ENCODE data around the gene SMCR8. TPM values are rescaled to one million over a fixed set of nuclear protein-coding genes. Genes with fewer than 3 reads are reported as not detected.

Gene SMCR8
- total and polyA plus RNA-seq, 9 of the 15 experiments (the other 6 are each of a cell fraction or from before 2014, with no cell fraction given), result 0.25 to 8.8 (median 4.9) TPM

DNA sequence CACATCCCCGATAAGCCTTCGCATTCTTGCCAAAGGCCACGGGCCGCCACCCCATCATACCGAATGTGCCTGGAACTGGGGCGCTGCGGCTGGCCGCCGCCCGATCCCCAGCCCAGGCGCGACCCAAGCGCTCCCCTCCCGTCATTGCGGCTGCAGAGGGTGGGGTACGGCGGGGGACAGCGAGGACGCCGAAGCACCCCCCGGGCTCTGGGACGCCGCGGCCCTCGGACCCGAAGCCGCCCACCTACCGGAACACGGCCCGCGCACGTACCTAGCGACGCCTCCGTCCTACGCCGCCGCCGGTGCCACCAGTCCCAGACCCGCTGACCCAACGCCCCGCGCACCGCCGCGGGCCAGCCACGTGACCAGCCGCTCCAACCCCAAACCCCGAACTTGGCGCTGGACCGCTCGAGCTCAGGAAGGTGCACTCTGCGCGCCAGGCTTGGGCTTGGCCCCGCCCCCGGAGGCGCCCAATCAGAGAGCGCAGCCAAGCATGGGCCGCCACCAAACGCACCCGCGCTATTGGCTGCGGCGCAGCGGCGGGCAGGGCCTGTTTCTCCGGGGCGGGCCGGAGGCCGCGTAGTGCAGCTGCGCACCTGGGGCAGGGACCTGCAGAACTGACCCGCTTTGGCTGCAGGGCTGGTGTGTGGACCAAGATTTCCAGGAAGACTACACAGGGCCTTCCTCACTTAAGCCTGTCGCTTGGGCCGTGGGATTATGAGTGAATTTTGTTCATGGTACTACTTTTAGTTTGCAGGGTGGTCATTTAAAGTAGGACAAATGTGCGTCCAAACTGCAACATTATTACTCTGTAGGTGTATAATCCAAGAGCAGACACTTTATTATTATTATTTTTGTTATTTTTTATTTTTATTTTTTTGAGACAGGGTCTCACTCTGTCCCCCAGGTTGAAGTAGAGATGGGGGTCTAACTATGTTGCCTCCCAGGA lies 48.3 kb downstream of the SMCR8 start, which contains the start of gene SHMT1 (continued):
- TF ChIP-seq, protein P1, sequence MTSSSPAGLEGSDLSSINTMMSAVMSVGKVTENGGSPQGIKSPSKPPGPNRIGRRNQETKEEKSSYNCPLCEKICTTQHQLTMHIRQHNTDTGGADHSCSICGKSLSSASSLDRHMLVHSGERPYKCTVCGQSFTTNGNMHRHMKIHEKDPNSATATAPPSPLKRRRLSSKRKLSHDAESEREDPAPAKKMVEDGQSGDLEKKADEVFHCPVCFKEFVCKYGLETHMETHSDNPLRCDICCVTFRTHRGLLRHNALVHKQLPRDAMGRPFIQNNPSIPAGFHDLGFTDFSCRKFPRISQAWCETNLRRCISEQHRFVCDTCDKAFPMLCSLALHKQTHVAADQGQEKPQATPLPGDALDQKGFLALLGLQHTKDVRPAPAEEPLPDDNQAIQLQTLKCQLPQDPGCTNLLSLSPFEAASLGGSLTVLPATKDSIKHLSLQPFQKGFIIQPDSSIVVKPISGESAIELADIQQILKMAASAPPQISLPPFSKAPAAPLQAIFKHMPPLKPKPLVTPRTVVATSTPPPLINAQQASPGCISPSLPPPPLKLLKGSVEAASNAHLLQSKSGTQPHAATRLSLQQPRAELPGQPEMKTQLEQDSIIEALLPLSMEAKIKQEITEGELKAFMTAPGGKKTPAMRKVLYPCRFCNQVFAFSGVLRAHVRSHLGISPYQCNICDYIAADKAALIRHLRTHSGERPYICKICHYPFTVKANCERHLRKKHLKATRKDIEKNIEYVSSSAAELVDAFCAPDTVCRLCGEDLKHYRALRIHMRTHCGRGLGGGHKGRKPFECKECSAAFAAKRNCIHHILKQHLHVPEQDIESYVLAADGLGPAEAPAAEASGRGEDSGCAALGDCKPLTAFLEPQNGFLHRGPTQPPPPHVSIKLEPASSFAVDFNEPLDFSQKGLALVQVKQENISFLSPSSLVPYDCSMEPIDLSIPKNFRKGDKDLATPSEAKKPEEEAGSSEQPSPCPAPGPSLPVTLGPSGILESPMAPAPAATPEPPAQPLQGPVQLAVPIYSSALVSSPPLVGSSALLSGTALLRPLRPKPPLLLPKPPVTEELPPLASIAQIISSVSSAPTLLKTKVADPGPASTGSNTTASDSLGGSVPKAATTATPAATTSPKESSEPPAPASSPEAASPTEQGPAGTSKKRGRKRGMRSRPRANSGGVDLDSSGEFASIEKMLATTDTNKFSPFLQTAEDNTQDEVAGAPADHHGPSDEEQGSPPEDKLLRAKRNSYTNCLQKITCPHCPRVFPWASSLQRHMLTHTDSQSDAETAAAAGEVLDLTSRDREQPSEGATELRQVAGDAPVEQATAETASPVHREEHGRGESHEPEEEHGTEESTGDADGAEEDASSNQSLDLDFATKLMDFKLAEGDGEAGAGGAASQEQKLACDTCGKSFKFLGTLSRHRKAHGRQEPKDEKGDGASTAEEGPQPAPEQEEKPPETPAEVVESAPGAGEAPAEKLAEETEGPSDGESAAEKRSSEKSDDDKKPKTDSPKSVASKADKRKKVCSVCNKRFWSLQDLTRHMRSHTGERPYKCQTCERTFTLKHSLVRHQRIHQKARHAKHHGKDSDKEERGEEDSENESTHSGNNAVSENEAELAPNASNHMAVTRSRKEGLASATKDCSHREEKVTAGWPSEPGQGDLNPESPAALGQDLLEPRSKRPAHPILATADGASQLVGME (CRISPR knock-in tag; IDR thresholded peaks at IDR 0.05), result no peak
- TF ChIP-seq, protein P2, sequence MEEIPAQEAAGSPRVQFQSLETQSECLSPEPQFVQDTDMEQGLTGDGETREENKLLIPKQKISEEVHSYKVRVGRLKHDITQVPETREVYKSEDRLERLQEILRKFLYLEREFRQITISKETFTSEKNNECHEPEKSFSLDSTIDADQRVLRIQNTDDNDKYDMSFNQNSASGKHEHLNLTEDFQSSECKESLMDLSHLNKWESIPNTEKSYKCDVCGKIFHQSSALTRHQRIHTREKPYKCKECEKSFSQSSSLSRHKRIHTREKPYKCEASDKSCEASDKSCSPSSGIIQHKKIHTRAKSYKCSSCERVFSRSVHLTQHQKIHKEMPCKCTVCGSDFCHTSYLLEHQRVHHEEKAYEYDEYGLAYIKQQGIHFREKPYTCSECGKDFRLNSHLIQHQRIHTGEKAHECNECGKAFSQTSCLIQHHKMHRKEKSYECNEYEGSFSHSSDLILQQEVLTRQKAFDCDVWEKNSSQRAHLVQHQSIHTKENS (CRISPR knock-in tag; IDR thresholded peaks at IDR 0.05), result no peak
- TF ChIP-seq, protein P3, sequence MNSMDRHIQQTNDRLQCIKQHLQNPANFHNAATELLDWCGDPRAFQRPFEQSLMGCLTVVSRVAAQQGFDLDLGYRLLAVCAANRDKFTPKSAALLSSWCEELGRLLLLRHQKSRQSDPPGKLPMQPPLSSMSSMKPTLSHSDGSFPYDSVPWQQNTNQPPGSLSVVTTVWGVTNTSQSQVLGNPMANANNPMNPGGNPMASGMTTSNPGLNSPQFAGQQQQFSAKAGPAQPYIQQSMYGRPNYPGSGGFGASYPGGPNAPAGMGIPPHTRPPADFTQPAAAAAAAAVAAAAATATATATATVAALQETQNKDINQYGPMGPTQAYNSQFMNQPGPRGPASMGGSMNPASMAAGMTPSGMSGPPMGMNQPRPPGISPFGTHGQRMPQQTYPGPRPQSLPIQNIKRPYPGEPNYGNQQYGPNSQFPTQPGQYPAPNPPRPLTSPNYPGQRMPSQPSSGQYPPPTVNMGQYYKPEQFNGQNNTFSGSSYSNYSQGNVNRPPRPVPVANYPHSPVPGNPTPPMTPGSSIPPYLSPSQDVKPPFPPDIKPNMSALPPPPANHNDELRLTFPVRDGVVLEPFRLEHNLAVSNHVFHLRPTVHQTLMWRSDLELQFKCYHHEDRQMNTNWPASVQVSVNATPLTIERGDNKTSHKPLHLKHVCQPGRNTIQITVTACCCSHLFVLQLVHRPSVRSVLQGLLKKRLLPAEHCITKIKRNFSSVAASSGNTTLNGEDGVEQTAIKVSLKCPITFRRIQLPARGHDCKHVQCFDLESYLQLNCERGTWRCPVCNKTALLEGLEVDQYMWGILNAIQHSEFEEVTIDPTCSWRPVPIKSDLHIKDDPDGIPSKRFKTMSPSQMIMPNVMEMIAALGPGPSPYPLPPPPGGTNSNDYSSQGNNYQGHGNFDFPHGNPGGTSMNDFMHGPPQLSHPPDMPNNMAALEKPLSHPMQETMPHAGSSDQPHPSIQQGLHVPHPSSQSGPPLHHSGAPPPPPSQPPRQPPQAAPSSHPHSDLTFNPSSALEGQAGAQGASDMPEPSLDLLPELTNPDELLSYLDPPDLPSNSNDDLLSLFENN (IDR thresholded peaks at IDR 0.05; ENCODE audit: low read depth in 2 of 2, low read length in 2 of 2), result no peak
- TF ChIP-seq ZKSCAN8 (CRISPR knock-in tag; IDR thresholded peaks at IDR 0.05), result no peak
- no peak for TF ChIP-seq BACH1 (tag; IDR thresholded peaks at IDR 0.05)
- peak; percentile 81; the same call in 1 of the 2 replicates for TF ChIP-seq RBM34 (IDR thresholded peaks at IDR 0.05; ENCODE audit: borderline replicate concordance, insufficient read depth, low read length)
- TF ChIP-seq, protein P4, sequence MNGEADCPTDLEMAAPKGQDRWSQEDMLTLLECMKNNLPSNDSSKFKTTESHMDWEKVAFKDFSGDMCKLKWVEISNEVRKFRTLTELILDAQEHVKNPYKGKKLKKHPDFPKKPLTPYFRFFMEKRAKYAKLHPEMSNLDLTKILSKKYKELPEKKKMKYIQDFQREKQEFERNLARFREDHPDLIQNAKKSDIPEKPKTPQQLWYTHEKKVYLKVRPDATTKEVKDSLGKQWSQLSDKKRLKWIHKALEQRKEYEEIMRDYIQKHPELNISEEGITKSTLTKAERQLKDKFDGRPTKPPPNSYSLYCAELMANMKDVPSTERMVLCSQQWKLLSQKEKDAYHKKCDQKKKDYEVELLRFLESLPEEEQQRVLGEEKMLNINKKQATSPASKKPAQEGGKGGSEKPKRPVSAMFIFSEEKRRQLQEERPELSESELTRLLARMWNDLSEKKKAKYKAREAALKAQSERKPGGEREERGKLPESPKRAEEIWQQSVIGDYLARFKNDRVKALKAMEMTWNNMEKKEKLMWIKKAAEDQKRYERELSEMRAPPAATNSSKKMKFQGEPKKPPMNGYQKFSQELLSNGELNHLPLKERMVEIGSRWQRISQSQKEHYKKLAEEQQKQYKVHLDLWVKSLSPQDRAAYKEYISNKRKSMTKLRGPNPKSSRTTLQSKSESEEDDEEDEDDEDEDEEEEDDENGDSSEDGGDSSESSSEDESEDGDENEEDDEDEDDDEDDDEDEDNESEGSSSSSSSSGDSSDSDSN (IDR thresholded peaks at IDR 0.05; ENCODE audit: borderline replicate concordance in 1 of 2, low read depth in 2 of 2, low read length in 2 of 2), result no peak
- TF ChIP-seq RBM25 (IDR thresholded peaks at IDR 0.05; ENCODE audit: low read depth, low read length, severe bottlenecking), result peak; percentile 96

Data from K562 (cell line).